IMR-90 (cell line): ENCODE measurements around the gene CYSRT1. TPM values are rescaled to one million over a fixed set of nuclear protein-coding genes. Genes with fewer than 3 reads are reported as not detected.
A peak's percentile ranks its signal among the peaks of the same experiment; 100 is the strongest.

ENCODE experiments used
- ATAC-seq: fragments of 200-7000 bp; cut with Tn5 transposase; 2 replicates; pipeline ENCODE4 v1.9.1; 2020; ENCODE audit warnings: low read depth, mild to moderate bottlenecking, moderate library complexity
- BruUV-seq: library from RNA; stranded (reverse); fragments of 400-500 nt; replicated peaks from 2 replicates; lab custom pipeline; 2021; lab: Mats Ljungman, UMichigan
- CTCF ChIA-PET: fragments of 300-600 bp; formaldehyde crosslinking; extraction: SDS; loops from one replicate; lab custom pipeline; 2021; ENCODE audit warnings: antibody characterized with exemption; lab: Yijun Ruan, JAX
- POLR2A ChIA-PET: fragments of 300-600 bp; sonication (Branson Sonifier 250); formaldehyde crosslinking; loops from one replicate; lab custom pipeline; 2022; ENCODE audit warnings: antibody characterized with exemption; ENCODE audit not compliant: unreplicated experiment; lab: Charles Lee
- DNase-seq: peaks from one replicate; pipeline ENCODE4 v3.0.0; 2013
- H2AFZ ChIP-seq: replicated peaks from 2 replicates; pipeline ENCODE3; 2013; ENCODE audit warnings: low read length, mild to moderate bottlenecking; ENCODE audit not compliant: poor library complexity
- H2AK5ac ChIP-seq: 2 replicates; pipeline ENCODE4 v1.6.1; 2013; ENCODE audit warnings: low read depth, low read length, inconsistent platforms
- H2AK9ac ChIP-seq: replicated peaks from 2 replicates; pipeline ENCODE3; 2013; ENCODE audit warnings: mild to moderate bottlenecking, low read depth, low read length, moderate library complexity; ENCODE audit not compliant: poor library complexity
- H2BK120ac ChIP-seq: 2 replicates; pipeline ENCODE4 v1.6.1; 2013; ENCODE audit warnings: low read depth, low read length, inconsistent platforms
- H2BK15ac ChIP-seq: 3 replicates; pipeline ENCODE4 v1.6.1; 2013; ENCODE audit warnings: low read depth, low read length, inconsistent platforms
- H2BK20ac ChIP-seq: 2 replicates; pipeline ENCODE4 v1.6.1; 2013; ENCODE audit warnings: low read depth, mild to moderate bottlenecking, inconsistent platforms, low read length, moderate library complexity
- H2BK5ac ChIP-seq: 2 replicates; pipeline ENCODE4 v1.6.1; 2013; ENCODE audit warnings: mild to moderate bottlenecking, low read depth, low read length, inconsistent platforms; ENCODE audit not compliant: poor library complexity, severe bottlenecking
- H3K14ac ChIP-seq: replicated peaks from 2 replicates; pipeline ENCODE4 v1.6.1; 2013; ENCODE audit warnings: low read depth, low read length, inconsistent platforms
- H3K18ac ChIP-seq: 2 replicates; pipeline ENCODE4 v1.6.1; 2013; ENCODE audit warnings: low read depth, low read length, control low read depth
- H3K23ac ChIP-seq: 2 replicates; pipeline ENCODE4 v1.6.1; 2013; ENCODE audit warnings: low read depth, low read length, inconsistent platforms
- H3K27ac ChIP-seq: 2 replicates; pipeline ENCODE4 v1.5.1; 2013; ENCODE audit warnings: mild to moderate bottlenecking, control low read depth, low read length; ENCODE audit not compliant: insufficient read depth
- H3K27me3 ChIP-seq: 2 replicates; pipeline ENCODE4 v1.6.1; 2013; ENCODE audit warnings: low read length; ENCODE audit not compliant: control insufficient read depth, insufficient read depth
- H3K36me3 ChIP-seq: 2 replicates; pipeline ENCODE4 v1.6.1; 2013; ENCODE audit warnings: low read length, mixed read lengths; ENCODE audit not compliant: control insufficient read depth, insufficient read depth
- H3K4ac ChIP-seq: 2 replicates; pipeline ENCODE4 v1.6.1; 2013; ENCODE audit warnings: low read depth, low read length, inconsistent platforms
- H3K4me1 ChIP-seq: 2 replicates; pipeline ENCODE4 v1.6.1; 2013; ENCODE audit warnings: low read length, mixed read lengths; ENCODE audit not compliant: control insufficient read depth, insufficient read depth
- H3K4me2 ChIP-seq: 2 replicates; pipeline ENCODE4 v1.6.1; 2013; ENCODE audit warnings: low read depth, mild to moderate bottlenecking, control low read depth, low read length, moderate library complexity
- H3K4me3 ChIP-seq: 2 replicates; pipeline ENCODE4 v1.5.1; 2013; ENCODE audit warnings: low read depth, mild to moderate bottlenecking, control low read depth, low read length, moderate library complexity; ENCODE audit not compliant: insufficient read depth
- H3K56ac ChIP-seq: 2 replicates; pipeline ENCODE4 v1.6.1; 2013; ENCODE audit warnings: low read length, inconsistent platforms; ENCODE audit not compliant: insufficient read depth; ENCODE audit errors: extremely low read depth
- H3K79me1 ChIP-seq, 2 experiments: 2 replicates each; pipeline ENCODE4 v1.6.1; 2013; ENCODE audit warnings: low read length in 2 of 2, inconsistent platforms in 1 of 2, low read depth in 1 of 2
- H3K9ac ChIP-seq: 2 replicates; pipeline ENCODE4 v1.6.1; 2013; ENCODE audit warnings: low read depth, low read length, control low read depth
- H3K9me1 ChIP-seq: 2 replicates; pipeline ENCODE4 v1.6.1; 2013; ENCODE audit warnings: low read length, inconsistent platforms; ENCODE audit not compliant: insufficient read depth
- H3K9me3 ChIP-seq: 2 replicates; pipeline ENCODE4 v1.6.1; 2013; ENCODE audit warnings: low read length; ENCODE audit not compliant: control insufficient read depth, insufficient read depth
- H4K20me1 ChIP-seq: 2 replicates; pipeline ENCODE4 v1.6.1; 2013; ENCODE audit warnings: low read length, inconsistent platforms; ENCODE audit not compliant: insufficient read depth
- H4K5ac ChIP-seq: 2 replicates; pipeline ENCODE4 v1.6.1; 2013; ENCODE audit warnings: mild to moderate bottlenecking, low read depth, low read length, control low read depth
- H4K8ac ChIP-seq, 2 experiments: 2 replicates each; pipeline ENCODE4 v1.6.1; 2013; ENCODE audit warnings: low read depth in 2 of 2, low read length in 2 of 2, control low read depth in 1 of 2, inconsistent platforms in 1 of 2
- H4K91ac ChIP-seq: 2 replicates; pipeline ENCODE4 v1.6.1; 2013; ENCODE audit warnings: low read depth, low read length, inconsistent platforms; ENCODE audit not compliant: insufficient read depth
- MAFK ChIP-seq: IDR thresholded peaks from 2 replicates; pipeline ENCODE4 v1.6.1; 2012; ENCODE audit warnings: low read depth, low read length, improper control_type of control experiment
- WGBS, 2 experiments: methylation state at CpG; one replicate each; pipeline versions ENCODE4 v1.1.5 to v1.1.7; 2013; ENCODE audit warnings: missing lambda C conversion rate in 2 of 2; ENCODE audit not compliant: insufficient read length in 1 of 2; ENCODE audit errors: extremely low coverage in 2 of 2; 5-methylcytosine and 5-hydroxymethylcytosine counted together
- dilution Hi-C: fragments of 300-500 bp; cut with HindIII; formaldehyde crosslinking; loops from one replicate; pipeline ENCODE4 v1.14.3; 2018; ENCODE audit warnings: low sequenced_read_pairs; ENCODE audit not compliant: unreplicated experiment
- in situ Hi-C: fragments of 300-500 bp; cut with MboI; formaldehyde crosslinking; loops from 3 replicates; pipeline ENCODE4 v1.14.3; 2019; ENCODE audit warnings: low sequenced_read_pairs, inconsistent platforms, mixed read lengths
- intact Hi-C: fragments of 100-400 bp; cut with micrococcal nuclease; formaldehyde crosslinking; loops from 2 replicates; pipeline ENCODE4 v1.10.0; 2022
- polyA plus RNA-seq, 3 experiments: library from polyadenylated mRNA; depleted of rRNA; stranded (reverse); fragments of >200 nt; gene quantifications; 2 replicates each; pipeline ENCODE4 v1.2.3, GENCODE V29; 2012; ENCODE audit warnings: low replicate concordance in 1 of 3
- total RNA-seq: library from RNA; depleted of rRNA; stranded (reverse); fragments of >200 nt; gene quantifications from 2 replicates; pipeline ENCODE4 v1.2.3, GENCODE V29; 2012
- TF ChIP-seq, protein P1 (sequence below): conservative IDR thresholded peaks from 2 replicates; pipeline ENCODE4 v1.5.1; 2012; ENCODE audit warnings: mild to moderate bottlenecking, low read depth, low read length, improper control_type of control experiment

Gene CYSRT1
- total and polyA plus RNA-seq, 2 of the 4 experiments (the other 2 are of a cell fraction): 0.18 to 0.84 TPM

DNA sequence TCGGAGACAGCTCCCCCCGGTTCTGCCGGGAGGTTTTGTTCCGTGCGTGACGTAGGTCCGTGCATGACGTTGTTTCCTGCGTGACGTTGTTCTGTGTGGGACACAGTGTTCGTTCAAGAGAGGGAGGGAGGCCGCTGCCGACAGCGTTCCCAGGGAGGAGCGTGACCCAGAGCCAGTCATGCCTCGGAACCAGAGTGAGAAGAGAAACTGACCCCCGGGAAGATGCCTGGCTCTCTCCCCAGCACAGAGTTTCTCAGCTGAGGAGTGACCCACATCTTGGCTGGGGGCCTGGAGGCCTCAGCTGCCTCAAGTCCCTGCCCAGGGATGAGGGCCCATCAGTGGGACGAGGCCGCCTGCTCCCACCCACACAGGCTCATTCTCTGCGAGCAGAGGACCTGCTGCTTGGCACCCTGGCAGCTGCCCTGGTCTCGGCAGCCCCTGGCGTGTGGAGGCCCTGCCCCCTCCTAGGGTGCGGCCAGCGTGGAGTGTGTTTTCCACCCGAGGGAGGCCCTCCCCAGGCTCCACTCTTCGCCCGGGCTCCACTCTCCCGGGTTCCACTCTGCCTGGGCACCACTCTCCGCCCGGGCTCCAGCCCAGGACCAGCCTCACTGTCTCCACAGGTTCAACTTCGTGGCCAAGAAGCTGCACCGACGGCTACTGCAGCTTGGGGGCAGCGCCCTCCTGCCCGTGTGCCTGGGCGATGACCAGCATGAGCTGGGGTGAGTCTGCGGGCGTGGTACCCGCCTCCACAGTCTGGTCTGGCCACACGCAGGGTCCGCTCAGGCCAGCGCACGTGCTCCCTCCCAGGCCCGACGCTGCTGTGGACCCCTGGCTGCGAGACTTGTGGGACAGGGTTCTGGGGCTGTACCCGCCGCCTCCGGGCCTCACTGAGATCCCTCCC lies 11.6 kb upstream of the CYSRT1 start:
- H3K9me3 ChIP-seq: no peaks in the 10 kb centered on the region
- H4K8ac ChIP-seq: no peak overlapping the region
- dilution Hi-C loops (no loop called here), in situ Hi-C loops (no loop called here), intact Hi-C loops (no loop called here)
- no peak overlapping the region for H3K27ac ChIP-seq
- H3K4ac ChIP-seq: no peak overlapping the region
- no peak overlapping the region for H3K14ac ChIP-seq
- no peak for TF ChIP-seq MAFK
- TF ChIP-seq, protein P1, sequence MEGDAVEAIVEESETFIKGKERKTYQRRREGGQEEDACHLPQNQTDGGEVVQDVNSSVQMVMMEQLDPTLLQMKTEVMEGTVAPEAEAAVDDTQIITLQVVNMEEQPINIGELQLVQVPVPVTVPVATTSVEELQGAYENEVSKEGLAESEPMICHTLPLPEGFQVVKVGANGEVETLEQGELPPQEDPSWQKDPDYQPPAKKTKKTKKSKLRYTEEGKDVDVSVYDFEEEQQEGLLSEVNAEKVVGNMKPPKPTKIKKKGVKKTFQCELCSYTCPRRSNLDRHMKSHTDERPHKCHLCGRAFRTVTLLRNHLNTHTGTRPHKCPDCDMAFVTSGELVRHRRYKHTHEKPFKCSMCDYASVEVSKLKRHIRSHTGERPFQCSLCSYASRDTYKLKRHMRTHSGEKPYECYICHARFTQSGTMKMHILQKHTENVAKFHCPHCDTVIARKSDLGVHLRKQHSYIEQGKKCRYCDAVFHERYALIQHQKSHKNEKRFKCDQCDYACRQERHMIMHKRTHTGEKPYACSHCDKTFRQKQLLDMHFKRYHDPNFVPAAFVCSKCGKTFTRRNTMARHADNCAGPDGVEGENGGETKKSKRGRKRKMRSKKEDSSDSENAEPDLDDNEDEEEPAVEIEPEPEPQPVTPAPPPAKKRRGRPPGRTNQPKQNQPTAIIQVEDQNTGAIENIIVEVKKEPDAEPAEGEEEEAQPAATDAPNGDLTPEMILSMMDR: peak; percentile 15; the same call in 1 of the 2 replicates
- no peak overlapping the region for H3K18ac ChIP-seq
- H3K4me3 ChIP-seq: no peak overlapping the region
- peaks cover 21% of the 10 kb centered on the region for H3K36me3 ChIP-seq
- no peaks in the 10 kb centered on the region for H3K9me1 ChIP-seq
- no peaks in the 10 kb centered on the region for H4K20me1 ChIP-seq
- ChIA-PET CTCF (no interaction called here), POLR2A (interaction anchor here (0.5 kb wide), 1 partner anchor 23 kb away, joined by 3 read pairs; no protein-coding TSS in a partner anchor)
- H3K4me2 ChIP-seq: no peak overlapping the region
- H2BK15ac ChIP-seq: no peak overlapping the region
- WGBS, 2 experiments: 93% methylated on average over 34 of the region's 49 CpGs; no CpG with 5 or more reads in 1 of the 2 experiments
- no TSS peak for BruUV-seq
- H3K4me1 ChIP-seq: no peaks in the 10 kb centered on the region
- H3K27me3 ChIP-seq: no peaks in the 10 kb centered on the region
- no peak overlapping the region for H3K23ac ChIP-seq
- ATAC-seq (no peak), DNase-seq (no peak)
- H2AFZ ChIP-seq: no peak overlapping the region
- no peak overlapping the region for H4K91ac ChIP-seq
- no peak overlapping the region for H2BK120ac ChIP-seq
- no peak overlapping the region for H3K9ac ChIP-seq
- H3K79me1 ChIP-seq: peaks cover 2 to 3% of the 10 kb centered on the region in 2 experiments; a peak in 2 of 4 replicates
- H2BK20ac ChIP-seq: no peak overlapping the region
- no peak overlapping the region for H3K56ac ChIP-seq
- H4K5ac ChIP-seq: no peak overlapping the region
- H2AK5ac ChIP-seq: no peak overlapping the region
- peak overlapping the region; percentile 28 for H2AK9ac ChIP-seq
- no peak overlapping the region for H2BK5ac ChIP-seq
